HG03175 (cell line): ENCODE data around the gene CDH4.
"Not testable (repeated sequence)": the region's sequence is repeated elsewhere in the genome, so short reads cannot be mapped to it uniquely, and the experiment has no call there.

Experiments
- ATAC-seq: cut with Tn5 transposase; IDR thresholded peaks from one replicate; pipeline ENCODE4 v1.9.1; 2021; ENCODE audit warnings: mild to moderate bottlenecking, moderate library complexity; ENCODE audit not compliant: unreplicated experiment

The CDH4 gene

GRCh38 chr20:61253264-61253639 is 1.2 kb downstream of the CDH4 start:
- no peak for ATAC-seq

- ATAC-seq, result no peak
Measured at GRCh38 chr20:61253640-61254511, 1.8 kb downstream of the CDH4 start.

DNA sequence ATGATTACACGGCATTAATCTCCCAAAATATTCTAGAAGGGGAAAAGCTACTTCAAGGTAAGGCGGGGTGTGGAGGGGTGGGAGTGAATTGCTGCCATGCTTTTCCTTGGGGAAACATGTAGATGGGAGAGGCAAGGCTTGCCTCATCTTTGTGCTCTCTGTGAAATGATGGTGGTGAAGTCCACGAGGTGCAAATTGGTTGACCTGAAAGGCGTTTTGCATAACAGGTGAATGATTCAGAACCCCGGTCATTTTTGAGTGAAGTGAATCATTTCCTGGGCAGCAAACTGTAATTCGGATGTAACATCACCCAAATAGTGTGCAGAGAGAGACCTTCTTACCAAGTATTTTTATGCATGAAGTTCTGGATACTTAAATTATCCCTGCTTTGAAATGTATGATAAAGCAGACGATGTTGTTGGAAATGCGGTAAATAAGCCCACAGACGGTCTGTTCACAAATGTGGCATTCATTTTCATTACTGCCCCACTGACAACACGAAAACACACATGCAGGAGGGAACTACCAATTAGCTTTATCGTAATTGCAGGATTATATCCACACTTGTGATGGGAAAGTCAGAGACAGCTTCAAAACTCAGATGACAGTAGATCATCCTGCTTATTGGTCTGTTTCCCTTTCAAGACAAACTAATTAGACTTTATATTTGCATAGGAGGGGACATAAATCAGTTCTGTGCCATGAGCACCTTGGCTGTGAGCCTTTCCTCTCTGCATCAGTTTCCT is 3.0 kb downstream of the CDH4 start:
- ATAC-seq, result no peak

GRCh38 chr20:61256365-61256764 is 4.3 kb downstream of the CDH4 start:
- ATAC-seq, result no peak

DNA sequence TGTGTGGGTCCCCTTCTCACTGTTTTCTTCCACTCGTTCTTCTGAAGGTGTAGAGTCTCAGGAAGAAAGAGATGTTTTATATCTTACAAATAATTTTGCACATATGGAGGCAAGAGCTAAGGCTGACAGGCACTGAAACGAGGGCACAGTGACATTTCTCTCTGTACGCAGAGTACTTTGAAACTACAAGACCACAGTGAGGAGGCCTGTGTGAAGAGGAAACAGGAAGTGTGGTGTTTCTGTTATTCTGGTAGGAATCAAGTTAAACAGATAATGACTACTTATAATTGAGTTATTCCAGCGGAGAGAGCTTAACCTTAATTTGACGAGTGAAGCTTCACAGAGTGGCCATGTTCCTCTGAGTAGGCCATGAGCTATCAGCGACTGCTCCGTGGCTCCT is 4.8 kb downstream of the CDH4 start:
- ATAC-seq, result no peak

GRCh38 chr20:61257611-61258010 is 5.5 kb downstream of the CDH4 start:
- no peak for ATAC-seq

DNA sequence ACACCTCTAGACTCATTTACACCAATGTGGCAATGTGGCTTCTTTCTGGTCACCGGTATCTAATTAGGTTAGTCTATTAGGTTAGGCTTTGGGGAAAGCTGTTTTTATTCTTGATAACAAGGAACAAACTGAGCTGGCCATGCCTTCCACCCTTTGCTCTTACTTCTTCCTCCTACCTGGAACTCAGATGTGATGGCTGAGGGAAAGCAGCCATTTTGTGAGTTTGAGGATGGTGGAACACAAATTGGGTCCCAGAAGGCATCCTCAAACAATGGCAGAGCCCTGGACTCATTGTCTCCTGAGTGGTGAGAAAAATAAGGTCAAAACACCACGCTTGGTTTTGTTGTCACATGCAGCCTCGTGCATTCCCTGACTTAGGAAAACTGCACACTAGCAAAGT is 7.7 kb downstream of the CDH4 start:
- ATAC-seq, result no peak

GRCh38 chr20:61260905-61261304 is 8.8 kb downstream of the CDH4 start:
- no peak for ATAC-seq

- no peak for ATAC-seq
Measured at GRCh38 chr20:61262036-61262435, 10.0 kb downstream of the CDH4 start.

DNA sequence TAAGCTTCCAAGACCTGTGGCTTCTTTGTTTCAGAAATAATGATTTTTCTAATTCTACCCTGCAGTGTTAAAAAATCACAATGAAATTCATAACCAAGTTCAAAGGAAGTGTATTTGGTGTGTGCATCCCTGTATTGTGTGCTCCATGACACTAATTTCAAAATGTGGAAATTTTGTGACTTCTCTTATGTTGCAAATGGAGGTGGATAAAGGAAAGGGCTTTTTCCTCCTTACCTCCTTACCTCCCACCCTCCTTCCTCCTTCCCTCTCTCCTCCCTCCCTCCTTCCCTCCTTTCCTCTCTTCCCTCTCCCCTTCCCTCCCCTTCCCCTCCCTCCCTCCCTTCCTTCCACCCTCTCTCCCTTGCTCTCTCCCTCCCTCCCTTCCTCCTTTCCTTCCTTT is 10.5 kb downstream of the CDH4 start:
- ATAC-seq, result no peak

DNA sequence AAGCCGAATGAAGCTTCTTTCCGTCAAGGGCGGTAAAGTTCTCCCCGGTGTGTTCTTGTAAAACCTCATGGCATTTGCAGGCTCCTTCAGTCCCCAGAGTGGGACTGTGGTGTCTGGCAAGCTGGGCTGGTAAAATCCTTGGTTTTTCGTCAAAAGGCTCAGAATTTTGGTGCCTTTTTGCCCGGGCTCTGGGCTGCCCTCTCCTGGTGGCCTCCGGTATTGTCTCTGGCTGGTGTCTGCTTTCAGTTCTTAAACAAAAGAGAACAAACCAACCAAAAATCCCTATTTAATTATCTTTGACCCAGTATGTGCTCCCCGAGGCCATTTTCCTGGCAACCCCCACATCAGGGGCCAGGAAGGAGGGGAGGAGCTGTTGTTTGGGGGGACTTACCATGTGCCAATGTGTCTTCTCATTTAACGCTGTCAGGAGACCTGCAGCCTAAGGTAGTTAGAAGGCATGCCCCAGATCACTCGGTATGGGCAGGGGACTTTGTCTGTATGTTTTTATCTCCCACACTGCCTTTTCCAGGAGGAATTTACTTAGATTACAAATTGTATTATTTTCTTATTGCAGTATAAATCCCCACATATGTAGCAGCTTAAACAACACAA is 11.1 kb downstream of the CDH4 start:
- no peak for ATAC-seq

GRCh38 chr20:61263938-61264337 is 11.9 kb downstream of the CDH4 start:
- ATAC-seq, result no peak

GRCh38 chr20:61267241-61267640 is 15.2 kb downstream of the CDH4 start:
- ATAC-seq, result no peak

- ATAC-seq, result no peak
Measured at GRCh38 chr20:61268024-61268423, 16.0 kb downstream of the CDH4 start.

GRCh38 chr20:61271312-61272231 is 19.5 kb downstream of the CDH4 start:
- ATAC-seq, result no peak

DNA sequence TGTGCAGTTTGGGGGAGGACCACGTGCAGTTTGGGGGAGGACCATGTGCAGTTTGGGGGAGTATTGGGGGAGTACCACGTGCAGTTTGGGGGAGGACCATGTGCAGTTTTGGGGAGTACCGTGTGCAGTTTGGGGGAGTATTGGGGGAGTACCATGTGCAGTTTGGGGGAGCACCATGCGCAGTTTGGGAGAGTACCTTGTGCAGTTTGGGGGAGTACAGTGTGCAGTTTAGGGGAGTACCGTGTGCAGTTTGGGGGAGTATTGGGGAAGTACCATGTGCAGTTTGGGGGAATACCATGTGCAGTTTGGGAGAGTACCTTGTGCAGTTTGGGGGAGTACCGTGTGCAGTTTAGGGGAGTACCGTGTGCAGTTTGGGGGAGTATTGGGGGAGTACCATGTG is 21.0 kb downstream of the CDH4 start:
- not testable (repeated sequence) for ATAC-seq

GRCh38 chr20:61273666-61274065 is 21.6 kb downstream of the CDH4 start:
- not testable (repeated sequence) for ATAC-seq

DNA sequence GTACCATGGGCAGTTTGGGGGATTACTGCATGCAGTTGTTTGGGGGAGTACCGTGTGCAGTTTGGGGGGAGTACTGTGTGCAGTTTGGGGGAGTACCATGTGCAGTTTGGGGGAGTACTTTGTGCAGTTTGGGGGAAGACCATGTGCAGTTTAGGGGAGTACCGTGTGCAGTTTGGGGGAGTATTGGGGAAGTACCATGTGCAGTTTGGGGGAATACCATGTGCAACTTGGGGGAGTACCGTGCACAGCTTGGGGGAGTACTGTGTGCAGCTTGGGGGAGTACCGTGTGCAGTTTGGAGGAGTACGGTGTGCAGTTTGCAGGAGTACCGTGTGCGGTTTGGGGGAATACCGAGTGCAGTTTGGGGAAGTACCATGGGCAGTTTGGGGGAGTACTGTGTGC is 22.3 kb downstream of the CDH4 start:
- ATAC-seq, result no peak

GRCh38 chr20:61278296-61278695 is 26.2 kb downstream of the CDH4 start:
- no peak for ATAC-seq

DNA sequence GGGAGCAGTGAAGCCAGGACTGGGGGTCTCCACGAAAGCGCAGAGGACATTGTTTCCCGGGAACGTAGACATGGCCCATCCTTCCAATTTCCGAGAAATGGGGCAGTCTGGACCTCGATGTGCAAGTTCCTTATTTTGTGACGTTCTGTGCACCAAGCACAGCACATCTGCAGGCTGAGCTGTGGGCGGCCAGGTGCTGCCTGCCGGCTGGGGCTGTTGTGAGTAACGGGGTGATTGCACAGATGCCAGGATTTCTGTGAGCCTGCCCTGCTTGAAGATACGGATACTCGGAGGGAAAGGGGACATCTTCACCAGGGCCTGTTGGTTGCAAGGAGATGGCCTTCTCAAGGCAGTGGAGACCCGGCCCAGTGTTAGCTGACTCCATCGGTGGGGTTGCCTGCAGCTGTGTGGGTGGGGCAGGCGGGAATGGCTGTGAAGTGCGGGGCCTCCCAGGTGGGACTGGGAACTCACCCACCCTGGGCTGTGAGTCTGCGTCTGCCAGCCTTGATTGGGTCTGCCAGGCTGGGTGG is 27.6 kb downstream of the CDH4 start:
- ATAC-seq, result no peak
